Right lung (tissue), 5 donors: Measurements from ENCODE around the gene ZGPAT. TPM values are rescaled to one million over a fixed set of nuclear protein-coding genes. Genes with fewer than 3 reads are reported as not detected.
"Not testable (repeated sequence)": the region's sequence is repeated elsewhere in the genome, so short reads cannot be mapped to it uniquely, and the experiment has no call there.

Experiments used
- DNase-seq, 2 donors: peaks; one replicate each; pipeline ENCODE4 v3.0.0-alpha.2; 2013
- polyA plus RNA-seq, 5 donors: library from polyadenylated mRNA; unstranded; fragments of 120-200 nt; gene quantifications; one replicate each; pipeline versions ENCODE4 v1.2.1 to v1.2.3, GENCODE V29; 2013; ENCODE audit warnings: inconsistent platforms in 1 of 5, low replicate concordance in 1 of 5; ENCODE audit not compliant: insufficient read length in 5 of 5, insufficient read depth in 1 of 5

ZGPAT gene
- polyA plus RNA-seq, 5 donors: 13.1 to 27.1 (median 16.8) TPM

- no peak for DNase-seq
Observed at GRCh38 chr20:63755933-63756647, 48.3 kb downstream of the ZGPAT start.

- DNase-seq: no peak
Observed at GRCh38 chr20:63756648-63756991, 48.8 kb downstream of the ZGPAT start.

- no peak for DNase-seq
Observed at GRCh38 chr20:63758152-63758551, 50.3 kb downstream of the ZGPAT start.

GRCh38 chr20:63759377-63759901, 51.6 kb downstream of the ZGPAT start:
- DNase-seq: no peak

GRCh38 chr20:63765082-63765873, 57.4 kb downstream of the ZGPAT start:
- no peak for DNase-seq

DNA sequence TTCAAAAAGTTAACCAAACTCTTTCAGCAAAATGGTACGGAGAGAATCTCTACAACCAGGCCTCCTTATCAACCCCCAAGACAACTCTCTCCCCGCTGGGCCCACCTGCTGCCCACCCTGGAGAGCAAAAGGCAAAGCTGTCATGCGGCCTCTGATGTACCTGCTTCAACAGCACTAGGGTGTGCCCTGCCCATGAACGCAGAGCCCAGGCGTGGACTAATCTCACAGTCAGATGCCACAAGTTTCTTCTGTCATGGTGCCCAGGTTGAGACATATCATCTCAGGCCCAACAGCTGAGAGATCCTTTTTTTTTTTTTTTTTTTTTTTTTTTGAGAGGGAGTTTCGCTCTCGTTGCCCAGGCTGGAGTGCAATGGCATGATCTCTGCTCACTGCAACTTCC, 58.1 kb downstream of the ZGPAT start:
- DNase-seq: no peak

GRCh38 chr20:63766695-63767426, 59.0 kb downstream of the ZGPAT start:
- DNase-seq: no peak

DNA sequence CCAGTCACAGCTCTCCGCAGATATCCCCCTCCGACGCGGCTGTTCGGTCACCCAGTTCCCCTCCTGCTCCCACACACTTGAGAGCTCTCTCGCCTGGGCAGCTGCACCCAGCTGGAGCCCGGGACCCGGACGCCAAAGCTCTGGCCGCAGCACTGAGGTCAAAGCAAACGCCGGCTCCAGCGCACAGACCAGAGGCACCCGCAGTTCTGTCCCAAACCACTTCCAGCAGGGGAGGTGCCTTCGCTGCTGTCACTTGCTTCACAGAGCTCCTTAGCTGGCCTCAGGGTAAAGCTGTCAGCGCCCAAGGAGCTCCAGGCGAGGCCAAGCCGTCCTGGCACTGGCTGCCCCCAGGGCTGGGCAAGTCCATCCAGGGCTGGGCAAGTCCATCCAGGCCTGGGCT, 59.6 kb downstream of the ZGPAT start:
- no peak for DNase-seq

GRCh38 chr20:63767886-63768285, 60.0 kb downstream of the ZGPAT start:
- no peak for DNase-seq

GRCh38 chr20:63768591-63769515, 61.0 kb downstream of the ZGPAT start:
- DNase-seq: no peak

- DNase-seq: no peak
Observed at GRCh38 chr20:63769891-63770474, 62.1 kb downstream of the ZGPAT start.

GRCh38 chr20:63771046-63771707, 63.3 kb downstream of the ZGPAT start:
- no peak for DNase-seq

GRCh38 chr20:63772781-63773518, 65.1 kb downstream of the ZGPAT start:
- no peak for DNase-seq

- peak in 1 of 2 donors; percentile 6 for DNase-seq
Observed at GRCh38 chr20:63773571-63774241, 65.9 kb downstream of the ZGPAT start.

GRCh38 chr20:63774306-63774705, 66.5 kb downstream of the ZGPAT start:
- peak; percentile 43 to 54 for DNase-seq

GRCh38 chr20:63775096-63775978, 67.5 kb downstream of the ZGPAT start:
- peak; percentile 59 to 69 for DNase-seq

DNA sequence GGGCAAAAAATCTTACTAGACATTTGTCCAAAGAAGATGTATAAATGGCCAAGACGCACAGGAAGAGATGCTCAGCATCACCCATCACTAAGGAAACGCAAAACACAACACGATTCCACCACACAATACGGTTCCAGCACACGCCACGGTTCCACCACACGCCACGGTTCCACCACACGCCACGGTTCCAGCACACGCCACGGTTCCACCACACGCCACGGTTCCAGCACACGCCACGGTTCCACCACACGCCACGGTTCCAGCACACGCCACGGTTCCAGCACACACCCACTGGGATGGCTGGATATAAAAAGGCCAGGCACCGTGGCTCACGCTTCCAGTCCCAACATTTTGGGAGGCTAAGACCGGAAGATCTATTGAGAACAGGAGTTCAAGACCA, 69.0 kb downstream of the ZGPAT start:
- DNase-seq: not testable (repeated sequence)

DNA sequence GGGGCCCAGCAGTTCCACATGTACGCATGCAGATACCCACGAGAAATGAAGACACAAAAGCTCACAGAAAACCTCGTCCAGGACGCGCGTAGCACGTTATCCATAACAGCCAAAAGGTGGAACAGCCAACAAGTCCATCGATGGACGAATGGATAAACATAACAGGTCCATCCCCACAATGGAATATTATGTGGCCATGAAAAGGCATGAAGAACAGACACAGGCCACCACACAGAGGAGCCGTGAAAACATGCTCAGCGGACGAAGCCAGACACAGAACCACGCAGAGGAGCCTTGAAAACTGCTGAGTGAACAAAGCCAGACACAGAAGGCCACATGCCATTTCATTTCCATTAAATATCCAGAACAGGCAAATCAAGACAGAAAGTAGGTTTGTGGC, 69.8 kb downstream of the ZGPAT start:
- DNase-seq: no peak
